SK-N-MC (cell line): ENCODE measurements around the gene ALOXE3.

Source experiments
- EZH2 ChIP-seq: fragments of 200-600 bp; sonication (generic); IDR thresholded peaks from one replicate; pipeline ENCODE4 v1.6.1; 2017; ENCODE audit warnings: antibody characterized with exemption
- POLR2AphosphoS5 ChIP-seq: IDR thresholded peaks from 2 replicates; pipeline ENCODE4 v1.6.1; 2012; ENCODE audit warnings: mild to moderate bottlenecking, low read depth, low read length, borderline replicate concordance

DNA sequence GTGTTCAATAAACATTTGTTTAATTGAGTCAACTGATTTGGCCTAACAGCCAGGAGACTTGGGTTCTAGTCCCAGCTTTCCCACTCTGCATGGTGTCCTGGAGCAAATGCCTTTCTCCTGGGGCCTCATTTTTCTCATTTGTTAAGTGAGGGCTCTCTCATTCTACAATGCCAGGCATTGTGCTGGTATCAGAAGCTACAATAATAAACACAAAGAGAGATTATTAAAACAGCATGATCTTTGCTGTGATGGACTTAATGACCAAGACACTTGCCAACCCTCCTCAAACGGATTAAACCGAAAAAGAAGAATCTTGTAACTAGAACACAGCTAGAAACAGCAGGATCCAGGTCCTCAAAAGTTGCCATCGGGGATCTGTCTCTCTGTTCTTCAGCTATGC, 49.2 kb upstream of the ALOXE3 start:
- TF ChIP-seq EZH2 (no peak), POLR2AphosphoS5 (no peak)
